NCI-H2029 treated with DMSO at 0.1 percent for 48 hours (cell line): ENCODE results near the gene CEP112.
"Not testable (repeated sequence)": the region's sequence is repeated elsewhere in the genome, so short reads cannot be mapped to it uniquely, and the experiment has no call there.

Experiments used
- DNase-seq: peaks from one replicate; lab custom pipeline; 2025; lab: John Stamatoyannopoulos, UW

CEP112 gene

DNA sequence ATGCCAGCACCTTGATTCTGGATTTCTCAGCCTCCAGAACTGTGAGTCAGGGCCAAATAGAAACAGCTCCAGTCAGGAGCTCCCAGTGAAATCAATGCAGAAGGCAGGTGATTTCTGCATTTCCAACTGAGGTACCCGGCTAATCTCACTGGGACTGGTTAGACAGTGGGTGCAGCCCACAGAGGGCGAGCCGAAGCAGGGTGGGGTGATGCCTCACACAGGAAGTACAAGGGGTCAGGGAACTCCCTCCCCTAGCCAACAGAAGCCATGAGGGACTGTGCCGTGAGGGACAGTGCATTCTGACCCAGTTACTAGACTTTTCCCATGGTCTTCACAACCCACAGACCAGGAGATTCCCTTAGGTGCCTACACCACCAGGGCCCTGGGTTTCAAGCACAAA lies 36.9 kb downstream of the CEP112 start:
- not testable (repeated sequence) for DNase-seq

DNA sequence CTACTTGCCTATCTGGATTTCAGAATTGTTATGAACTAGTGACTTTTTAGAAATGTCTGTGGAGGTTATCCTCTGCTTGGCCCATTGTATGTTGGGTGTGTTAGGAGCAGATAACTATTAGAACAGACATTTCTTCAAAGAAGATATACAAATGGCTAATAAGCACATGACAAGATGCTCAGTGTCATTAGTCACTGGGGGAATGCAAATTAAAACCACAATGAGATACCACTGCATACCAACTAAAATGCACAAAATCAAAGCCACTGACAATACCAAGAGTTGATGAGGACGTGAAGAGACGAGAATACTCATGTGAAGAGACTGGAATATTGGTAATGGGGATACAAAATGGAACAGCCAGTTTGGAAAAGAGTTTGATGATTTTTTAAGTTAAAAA lies 39.2 kb downstream of the CEP112 start:
- DNase-seq = no peak

DNA sequence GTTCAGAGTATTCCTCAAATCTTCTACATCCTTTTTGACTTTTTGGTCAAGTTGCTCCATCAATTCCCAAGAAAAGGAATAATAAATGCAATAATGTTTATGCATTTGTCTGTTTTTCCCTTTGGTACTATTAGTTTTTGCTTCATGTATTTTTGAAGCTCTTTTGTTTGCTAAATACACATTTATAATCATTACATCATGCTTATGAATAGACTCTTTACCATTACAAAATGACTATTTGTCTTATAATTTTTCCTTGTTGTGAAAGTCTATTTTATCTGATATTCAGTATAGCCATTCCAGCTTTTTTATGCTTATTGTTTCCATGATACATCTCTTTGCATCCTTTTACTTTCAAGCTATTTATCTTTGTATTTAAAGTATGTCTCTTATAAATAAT lies 41.2 kb downstream of the CEP112 start:
- no peak for DNase-seq

DNA sequence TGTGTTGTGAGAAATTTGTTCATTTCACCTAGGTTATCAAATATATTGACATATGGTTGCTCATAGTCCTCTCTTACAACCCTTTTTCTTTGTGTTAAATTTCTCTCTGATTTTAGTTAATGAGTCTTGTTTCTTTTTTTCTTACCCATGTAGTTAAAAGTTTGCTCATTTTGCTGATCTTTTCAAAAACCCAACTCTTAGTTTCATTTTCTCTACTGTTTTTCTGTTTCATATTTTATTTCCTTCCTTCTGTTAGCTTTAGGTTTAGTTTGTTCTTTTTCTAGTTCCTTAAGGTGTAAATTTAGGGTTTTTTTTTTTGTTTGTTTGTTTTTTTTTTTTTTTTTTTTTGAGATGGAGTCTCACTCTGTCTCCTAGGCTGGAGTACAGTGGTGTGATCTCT lies 42.4 kb downstream of the CEP112 start:
- no peak for DNase-seq

DNA sequence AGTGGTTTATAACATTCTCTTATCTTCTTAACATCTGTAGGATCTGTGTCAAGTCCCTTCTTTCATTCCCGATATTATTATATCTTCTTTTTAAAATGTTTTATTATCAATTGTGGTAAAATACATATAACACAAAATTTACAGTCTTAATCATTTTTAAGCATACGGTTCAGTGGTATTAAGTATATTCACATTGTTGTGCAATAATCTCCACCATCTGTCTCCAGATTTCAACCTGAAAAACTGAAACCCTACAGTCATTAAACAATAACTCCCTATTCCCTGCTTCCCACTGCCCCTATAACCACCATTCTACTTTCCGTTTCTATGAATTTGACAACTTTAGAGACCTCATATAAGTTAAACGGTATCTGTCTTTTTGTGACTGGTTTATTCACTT lies 45.5 kb downstream of the CEP112 start:
- no peak for DNase-seq

DNA sequence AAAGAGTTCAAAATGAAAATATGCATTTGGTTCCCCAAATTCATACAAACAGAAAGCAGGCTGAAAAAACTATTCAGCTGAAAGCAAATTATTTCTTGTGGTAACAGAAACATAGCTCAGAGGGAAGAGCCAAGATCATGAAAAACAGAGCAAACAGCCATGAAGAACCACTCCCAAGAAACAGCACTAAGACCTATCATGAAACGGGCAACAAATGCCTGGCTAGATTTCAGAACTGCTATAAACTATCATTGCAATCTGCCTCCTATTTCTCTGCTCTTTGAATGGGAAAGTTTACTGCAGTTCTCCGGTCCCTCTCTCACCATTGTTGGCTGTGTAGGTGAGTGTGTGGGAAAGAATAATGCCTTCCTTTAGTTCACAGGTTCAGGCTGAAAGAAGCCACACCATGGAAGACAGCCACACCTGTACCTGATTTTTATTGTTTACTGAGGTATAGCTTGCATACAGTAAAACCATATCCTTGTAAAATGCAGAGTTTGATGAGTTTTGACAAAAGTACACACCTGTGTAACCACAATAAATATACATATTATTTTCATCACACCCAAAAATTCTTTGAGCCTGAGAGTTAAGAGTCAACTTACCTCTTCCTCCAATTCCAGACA lies 48.2 kb downstream of the CEP112 start:
- DNase-seq = no peak

DNA sequence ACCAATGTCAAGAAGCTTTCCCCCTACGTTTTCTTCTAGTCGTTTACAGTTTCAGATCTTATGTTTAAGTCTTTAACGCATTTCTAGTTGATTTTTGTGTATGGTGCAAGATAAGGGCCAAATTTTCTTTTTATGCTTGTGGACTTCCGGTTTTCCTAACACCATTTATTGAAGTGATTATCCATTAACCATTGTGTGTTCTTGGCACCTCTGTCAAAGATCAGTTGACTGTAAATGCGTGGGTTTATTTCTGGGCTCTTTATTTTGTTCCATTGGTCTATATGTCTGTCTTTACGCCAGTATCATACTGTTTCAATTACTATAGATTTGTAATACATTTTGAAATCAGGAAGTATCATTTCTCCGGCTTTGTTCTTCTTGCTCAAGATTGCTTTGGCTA lies 49.5 kb downstream of the CEP112 start:
- no peak for DNase-seq

DNA sequence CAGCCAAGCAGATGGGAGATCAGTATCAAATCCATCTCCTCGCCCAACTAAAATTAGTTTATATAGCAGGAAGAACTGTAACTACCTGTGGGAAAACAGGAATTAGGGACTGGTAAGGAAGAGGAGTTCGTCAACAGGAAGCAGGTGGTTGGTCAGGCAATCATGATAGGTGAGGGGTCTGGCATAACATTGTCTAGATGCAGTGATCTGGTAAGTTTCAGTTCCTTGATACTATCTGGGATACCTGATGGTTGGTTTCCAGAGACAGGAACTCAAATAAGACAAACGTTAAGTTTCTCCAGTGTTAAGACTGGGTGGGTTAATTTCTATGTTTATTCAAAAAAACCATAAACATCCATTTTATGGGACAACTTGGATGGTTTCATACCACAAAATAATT lies 53.8 kb downstream of the CEP112 start:
- no peak for DNase-seq

DNA sequence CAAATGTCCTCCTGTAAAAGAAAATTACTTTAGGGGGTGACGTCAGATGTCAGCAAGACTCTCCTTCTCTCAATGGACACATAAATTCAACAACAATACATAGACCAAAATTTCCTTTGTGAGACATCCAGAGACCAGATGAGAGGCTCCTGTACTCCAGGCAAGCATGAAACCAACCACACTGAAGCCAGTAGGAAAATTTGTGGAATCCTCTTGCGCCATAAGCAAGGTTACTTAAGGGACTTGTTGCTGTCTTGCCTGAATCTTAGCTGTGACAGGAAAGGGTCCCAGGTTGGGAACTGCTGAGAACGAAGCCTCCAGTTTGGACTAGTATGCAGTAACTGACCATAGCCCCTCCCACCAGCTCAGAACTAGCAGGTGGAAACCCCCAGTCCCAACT lies 56.0 kb downstream of the CEP112 start:
- DNase-seq = no peak

DNA sequence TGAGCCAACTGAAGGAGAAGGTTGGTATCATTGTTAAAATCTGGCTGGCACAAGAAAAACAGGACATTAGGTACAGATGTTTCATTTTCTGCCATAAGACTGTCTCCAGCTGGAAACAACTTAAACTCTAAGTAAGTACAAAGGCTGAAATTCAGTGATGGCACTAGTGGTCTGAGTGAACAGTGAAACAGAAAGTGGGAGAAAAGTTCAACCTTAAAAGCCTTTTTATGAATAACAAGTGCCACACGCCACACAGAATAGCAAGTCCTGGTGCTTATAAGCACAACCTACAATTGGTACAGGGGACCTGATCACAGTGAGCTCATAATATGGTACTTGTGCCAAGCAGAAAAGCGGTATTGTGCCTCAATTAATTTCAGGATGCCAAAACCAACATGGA lies 56.7 kb downstream of the CEP112 start:
- no peak for DNase-seq

DNA sequence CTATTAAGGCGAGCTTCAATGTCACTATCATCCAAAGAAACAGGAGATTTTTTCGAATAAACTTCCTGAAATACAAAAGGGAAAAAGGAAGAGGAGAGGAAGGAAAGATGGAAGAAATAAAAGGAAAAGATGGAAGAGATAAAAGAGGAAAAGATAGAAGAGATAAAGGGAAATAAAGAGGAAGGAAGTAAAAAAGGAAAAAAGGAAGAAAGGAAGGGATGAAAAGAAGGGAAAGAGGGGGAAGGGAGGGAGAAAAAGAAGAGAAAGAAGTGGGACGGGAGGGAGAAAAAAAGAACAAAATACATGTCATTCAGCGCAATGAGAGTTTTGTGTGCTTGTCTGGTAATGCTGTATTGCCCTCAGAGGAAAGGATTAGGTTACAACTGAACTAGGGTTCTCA lies 62.2 kb downstream of the CEP112 start:
- no peak for DNase-seq

DNA sequence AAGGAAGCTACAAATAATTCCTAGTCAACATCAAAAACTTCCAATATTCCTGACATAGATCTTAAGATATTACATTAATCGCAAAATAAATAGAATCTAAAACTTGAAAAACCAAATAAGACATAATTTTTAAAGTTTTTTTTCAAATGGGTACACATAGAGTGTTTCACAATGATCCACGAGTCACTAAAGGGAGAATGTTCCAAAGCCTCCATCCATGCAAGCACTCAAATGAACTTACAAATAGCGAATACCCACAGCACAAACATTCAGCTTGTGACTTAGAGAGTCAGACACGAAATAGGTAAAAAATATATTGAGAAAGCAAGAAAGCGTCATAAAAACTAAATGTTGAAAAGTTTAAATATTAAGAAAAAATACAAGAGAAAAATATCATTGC lies 65.7 kb downstream of the CEP112 start:
- no peak for DNase-seq

DNA sequence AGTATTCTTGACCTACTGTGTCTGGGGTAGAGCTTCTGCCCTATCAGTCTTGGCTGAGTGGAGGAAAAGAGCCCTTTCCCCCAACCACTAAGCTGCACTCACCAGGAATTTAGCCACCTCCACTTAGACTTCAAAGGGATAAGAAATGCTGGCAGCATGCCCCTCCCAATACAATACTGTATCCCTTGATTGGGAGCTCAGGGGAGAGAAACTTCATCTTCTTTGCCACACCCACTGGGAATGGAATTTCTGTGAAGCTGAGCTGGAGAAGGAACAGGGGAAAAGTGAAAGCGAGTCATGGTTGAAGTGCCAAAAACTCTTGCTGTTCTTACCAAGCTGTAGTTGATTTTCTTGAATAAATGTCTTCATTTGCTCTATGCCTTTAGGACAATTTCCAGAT lies 68.8 kb downstream of the CEP112 start:
- DNase-seq = no peak

DNA sequence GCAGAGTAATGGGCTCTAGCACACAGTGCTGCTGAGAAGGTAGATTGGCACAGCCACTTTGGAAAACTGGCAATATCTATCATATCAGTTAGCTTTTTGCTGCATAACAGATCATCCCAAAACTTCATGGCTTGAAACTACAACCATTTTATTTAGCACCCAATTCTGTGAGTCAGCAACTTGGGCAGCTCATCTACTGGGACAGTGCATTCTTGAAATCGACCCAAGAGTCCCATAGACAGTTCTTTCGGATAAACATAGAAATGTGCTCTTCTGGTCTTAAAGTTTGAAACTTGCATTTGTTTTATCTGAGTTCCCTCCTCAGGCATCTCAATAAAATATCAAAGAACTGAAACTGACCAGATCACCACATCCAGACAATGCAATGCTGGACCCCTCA lies 76.7 kb downstream of the CEP112 start:
- DNase-seq = no peak

DNA sequence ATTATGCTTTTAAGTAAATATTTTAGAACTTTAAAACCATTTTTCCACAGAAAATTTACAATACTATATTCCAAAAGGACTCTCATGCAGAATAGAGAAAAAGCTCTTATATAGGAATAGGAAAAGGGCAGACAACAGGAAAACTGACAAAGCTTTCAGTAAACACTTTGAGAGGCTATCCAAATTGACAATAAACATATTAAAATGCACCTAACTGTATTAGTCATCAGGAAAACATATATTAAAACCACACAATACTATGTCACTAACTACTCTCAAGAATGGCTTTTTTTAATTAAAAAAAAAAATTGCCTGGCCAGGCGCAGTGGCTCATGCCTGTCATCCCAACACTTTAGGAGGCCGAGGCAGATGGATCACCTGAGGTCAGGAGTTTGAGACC lies 77.3 kb downstream of the CEP112 start:
- no peak for DNase-seq

DNA sequence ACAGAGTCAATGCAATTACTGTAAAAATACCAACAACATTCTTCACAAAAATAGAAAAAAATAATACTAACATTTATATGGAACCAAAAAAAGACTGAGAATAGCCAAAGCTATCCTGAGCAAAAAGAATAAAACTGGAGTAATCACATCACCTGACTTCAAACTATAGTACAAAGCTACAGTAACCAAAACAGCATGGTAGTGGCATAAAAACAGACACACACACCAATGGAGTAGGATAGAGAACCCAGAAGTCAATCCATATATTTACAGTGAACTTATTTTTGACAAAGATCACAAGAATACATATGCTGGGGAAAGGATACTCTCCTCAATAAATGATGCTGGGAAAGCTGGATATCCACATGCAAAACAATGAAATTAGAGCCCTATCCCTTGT lies 84.2 kb downstream of the CEP112 start:
- DNase-seq = no peak

DNA sequence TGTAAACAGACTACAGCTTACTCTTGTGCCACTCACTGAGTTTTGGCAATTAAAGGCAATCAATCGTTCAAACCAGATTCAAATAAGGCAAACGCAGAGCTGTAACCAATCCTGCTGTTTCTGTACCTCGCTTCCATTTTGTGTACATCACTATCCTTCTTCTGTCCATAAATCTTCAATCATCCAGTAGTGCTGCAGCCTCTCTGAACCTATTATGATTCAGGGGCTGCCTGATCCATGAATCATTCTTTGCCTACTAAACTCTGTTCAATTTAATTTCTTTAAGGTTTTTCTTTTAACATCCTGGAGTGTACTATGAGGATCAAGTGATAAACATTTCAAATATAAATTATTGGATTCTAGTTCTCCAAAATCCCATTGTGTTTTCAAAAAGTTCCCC lies 93.9 kb downstream of the CEP112 start:
- DNase-seq = no peak

DNA sequence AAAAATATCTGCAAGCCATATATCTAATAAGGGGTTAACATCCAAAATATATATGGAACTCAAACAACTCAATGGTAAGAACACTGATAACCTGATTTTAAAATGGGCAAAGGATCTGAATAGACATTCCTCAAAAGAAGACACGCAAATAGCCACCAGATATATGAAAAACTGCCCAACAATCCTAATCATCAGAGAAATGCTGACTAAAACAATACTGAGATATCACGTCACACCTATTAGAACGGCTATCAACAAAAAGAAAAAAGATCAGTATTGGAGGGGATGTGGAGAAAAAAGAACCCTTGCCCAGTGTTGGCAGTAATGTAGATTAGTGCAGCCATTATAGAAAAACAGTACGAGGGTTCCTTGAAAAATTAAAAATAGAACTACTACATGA lies 97.2 kb downstream of the CEP112 start:
- DNase-seq = no peak

DNA sequence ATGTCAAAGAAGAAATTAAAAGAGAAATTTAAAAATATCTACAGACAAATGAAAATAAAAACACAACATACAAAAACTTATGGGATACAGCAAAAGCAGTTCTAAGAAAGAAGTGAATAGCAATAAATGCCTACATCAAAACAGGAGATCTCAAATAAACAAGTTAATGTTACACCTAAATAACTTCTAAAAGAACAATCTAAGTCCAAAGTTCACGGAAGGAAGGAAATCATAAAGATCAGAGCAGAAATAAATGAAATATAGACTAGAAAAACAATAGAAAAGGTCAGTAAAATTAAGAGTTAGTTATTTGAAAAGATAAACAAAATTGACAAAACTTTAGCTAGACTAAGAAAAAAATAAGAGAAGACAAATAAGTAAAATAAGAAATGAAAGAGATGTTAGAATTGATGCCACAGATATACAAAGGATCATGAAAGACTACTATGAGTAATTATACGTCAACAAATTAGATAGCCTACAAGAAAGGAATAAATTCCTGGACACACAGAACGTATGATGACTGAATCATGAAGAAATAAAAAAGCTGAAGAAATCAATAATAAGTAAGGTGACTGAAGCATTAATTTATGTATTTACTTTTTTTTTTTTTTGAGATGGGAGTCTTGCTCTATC lies 100.4 kb downstream of the CEP112 start:
- DNase-seq = no peak

DNA sequence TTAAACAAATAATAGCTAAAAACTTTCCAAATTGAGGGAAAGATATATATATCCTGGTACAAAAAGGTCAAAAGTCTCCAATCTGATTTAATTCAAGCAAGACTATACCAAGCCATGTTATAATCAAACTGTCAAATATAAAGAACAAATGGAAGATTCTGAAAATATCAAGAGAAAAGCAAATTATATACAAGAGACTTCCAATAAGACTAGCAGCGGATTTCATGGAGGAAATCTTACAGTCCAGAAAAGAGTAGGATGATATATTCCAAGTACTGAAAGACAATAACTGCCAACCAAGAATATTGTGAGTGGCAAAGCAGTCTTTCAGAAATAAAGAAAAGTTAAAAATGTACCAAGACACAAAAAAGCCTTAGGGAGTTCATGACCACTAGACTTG lies 102.2 kb downstream of the CEP112 start:
- DNase-seq = no peak

DNA sequence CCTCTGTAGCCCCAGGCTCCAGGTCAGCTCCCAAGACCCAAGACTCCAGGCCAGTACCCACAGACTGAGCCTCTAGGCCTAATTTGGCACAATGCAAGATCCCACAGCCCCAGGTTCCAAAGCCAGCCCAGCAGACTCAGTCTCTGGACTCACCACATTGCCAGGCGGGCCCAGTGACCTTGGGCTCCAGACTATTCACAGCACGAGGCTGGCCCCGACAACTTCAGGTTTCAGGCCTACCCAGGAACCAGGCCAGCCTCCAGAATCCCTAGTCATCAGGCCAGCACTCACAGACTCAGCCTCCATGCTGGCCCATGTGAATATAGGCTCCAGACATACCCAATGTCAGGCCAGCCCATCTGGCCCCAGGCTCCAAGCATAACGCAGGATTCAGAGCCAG lies 103.8 kb downstream of the CEP112 start:
- no peak for DNase-seq

DNA sequence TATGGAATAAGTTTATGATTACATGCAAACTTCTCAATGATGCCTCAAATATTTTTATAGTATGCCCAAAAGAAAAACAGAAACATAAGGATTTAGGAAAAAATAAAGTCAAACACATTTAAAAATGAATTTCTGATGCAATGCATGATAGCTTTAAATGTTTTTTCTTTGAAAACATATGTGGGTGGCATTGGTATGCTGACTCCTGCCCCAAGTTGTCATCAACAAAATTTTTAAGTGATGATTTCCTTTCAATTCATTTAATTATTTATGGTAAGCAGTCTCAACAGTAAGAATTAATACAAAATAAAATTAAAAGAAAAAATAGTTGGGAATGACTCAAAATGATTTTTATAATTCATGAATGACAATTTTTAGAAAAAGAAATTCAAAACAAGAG lies 104.9 kb downstream of the CEP112 start:
- no peak for DNase-seq

DNA sequence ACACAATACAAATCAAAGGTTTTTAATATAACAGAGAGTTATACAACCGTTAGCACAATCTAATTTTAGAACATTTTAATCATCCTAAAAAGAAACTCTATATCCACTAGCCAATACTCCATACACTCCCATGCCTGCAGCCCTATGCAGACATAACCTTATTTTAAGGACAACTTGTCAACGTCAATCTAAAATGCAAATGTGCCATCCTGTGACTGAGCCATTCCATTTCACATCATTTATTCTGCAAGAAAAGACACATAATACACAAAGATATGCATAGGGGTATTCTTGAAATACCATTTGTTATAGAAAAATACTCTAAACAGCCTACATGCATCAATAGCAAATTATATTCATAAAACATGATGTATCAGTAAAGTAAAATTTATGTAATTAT lies 106.7 kb downstream of the CEP112 start:
- no peak for DNase-seq

DNA sequence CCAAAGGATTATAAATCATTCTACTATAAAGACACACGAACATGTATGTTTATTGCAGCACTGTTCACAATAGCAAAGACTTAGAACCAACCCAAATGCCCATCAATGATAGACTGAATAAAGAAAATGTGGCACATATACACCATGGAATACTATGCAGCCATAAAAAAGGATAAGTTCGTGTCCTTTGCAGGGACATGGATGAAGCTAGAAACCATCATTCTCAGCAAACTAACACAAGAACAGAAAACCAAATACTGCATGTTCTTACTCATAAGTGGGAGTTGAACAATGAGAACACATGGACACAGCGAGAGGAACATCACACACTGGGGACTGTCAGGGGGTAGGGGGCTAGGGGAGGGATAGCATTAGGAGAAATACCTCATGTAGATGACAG lies 111.3 kb downstream of the CEP112 start:
- not testable (repeated sequence) for DNase-seq
